ENCODE data around the gene VEGFD.

DNA sequence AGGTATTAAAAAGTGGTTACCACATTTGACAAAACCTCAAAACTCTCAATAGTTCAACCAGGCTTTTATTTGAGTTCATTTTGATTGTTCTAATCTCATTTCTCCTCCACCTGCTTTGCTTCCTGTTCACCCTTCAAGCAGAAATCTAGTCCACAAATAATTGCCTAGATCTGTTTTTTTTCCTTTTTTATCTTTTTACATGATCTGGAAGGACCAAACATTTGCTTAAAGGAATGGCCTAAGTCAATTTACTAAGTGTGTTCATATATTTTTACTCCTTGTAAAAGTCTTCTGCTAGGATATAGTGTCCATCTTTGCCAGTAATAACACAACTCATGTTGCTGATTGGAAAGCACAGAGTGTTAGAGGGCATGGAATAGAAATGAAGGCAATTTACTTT, 26.2 kb upstream of the VEGFD start:
- TF ChIP-seq FOXK2 (IDR thresholded peaks at IDR 0.05) = no peak
- TF ChIP-seq, protein P1, sequence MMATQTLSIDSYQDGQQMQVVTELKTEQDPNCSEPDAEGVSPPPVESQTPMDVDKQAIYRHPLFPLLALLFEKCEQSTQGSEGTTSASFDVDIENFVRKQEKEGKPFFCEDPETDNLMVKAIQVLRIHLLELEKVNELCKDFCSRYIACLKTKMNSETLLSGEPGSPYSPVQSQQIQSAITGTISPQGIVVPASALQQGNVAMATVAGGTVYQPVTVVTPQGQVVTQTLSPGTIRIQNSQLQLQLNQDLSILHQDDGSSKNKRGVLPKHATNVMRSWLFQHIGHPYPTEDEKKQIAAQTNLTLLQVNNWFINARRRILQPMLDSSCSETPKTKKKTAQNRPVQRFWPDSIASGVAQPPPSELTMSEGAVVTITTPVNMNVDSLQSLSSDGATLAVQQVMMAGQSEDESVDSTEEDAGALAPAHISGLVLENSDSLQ (IDR thresholded peaks at IDR 0.05) = no peak
- TF ChIP-seq NFRKB (IDR thresholded peaks at IDR 0.05) = no peak
- TF ChIP-seq SP1 (IDR thresholded peaks at IDR 0.05) = no peak
- no peak for TF ChIP-seq ARNT (IDR thresholded peaks at IDR 0.05)
- no peak for TF ChIP-seq TARDBP (IDR thresholded peaks at IDR 0.05)
- TF ChIP-seq L3MBTL2 (conservative IDR thresholded peaks at IDR 0.05) = no peak
